GM10248 (cell line): ENCODE data around the gene TSEN15.

Source experiments
- CTCF ChIA-PET: fragments of 300-600 bp; sonication (Branson Sonifier 250); formaldehyde crosslinking; extraction: SDS; loops from one replicate; lab custom pipeline; 2021; ENCODE audit warnings: antibody characterized with exemption; lab: Yijun Ruan, JAX
- POLR2A ChIA-PET: fragments of 350-650 bp; sonication (Branson Sonifier 250); formaldehyde crosslinking; extraction: SDS; loops from one replicate; lab custom pipeline; 2020; ENCODE audit warnings: antibody characterized with exemption; lab: Yijun Ruan, JAX
- DNase-seq: peaks from one replicate; pipeline ENCODE4 v3.0.0; 2012; ENCODE audit errors: extremely low spot score
- TF ChIP-seq, protein P1 (sequence below): IDR thresholded peaks from 2 replicates; pipeline ENCODE4 v1.5.1; 2012; ENCODE audit warnings: mild to moderate bottlenecking, low read depth; ENCODE audit errors: extremely low read depth, missing control alignments, control extremely low read depth

Gene TSEN15

DNA sequence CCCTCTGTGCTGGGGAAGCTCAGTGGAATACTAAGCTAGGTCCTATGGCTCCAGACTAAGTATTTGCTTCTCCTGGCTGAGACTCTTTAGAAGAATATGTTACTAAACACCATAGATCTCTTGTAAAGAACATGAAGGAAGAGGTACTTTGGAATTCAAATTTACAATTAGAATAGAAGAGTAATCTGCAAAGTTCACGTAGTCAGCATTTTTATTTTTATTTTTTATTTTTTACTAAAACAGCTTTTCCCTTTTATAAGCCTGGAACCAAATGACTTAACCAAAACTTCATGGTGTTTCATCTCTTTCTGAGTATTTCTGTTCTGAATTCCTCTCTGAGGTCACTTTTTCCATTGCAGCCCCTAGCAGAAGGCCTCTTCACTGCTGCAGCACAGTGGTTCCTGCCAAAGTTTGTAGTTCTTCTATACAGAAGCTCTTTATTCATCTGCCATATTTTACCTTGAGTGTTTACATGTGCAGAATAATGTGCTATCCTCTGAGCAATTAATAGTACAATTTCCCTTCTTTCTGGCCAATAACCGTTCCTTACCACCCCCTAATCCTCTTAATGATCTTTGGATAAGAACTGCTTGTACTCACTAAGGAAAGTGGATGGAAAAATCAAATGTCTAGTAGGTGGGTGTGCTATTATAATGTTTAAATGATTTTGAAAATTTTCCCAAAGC lies 27.2 kb downstream of the TSEN15 start:
- DNase-seq = no peak

DNA sequence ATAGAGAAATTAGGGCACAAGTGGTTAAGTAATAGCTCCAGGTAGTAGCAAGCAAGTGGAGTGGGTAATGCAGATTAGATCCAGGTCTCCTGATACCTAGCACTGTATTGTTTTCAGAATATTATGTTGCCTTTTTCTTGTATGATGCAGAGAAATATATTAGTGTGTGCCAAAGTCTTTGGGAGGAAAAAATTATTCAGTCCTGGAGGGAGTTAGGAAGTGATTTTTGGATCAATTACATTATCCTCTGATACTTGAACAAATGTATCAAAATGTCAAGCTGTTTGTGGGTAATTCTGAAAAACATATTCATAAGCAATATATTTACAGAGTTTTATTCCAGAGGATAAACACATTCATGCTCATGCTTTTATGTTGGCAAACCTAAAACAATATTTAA lies 28.8 kb downstream of the TSEN15 start:
- CTCF ChIA-PET = interaction anchor here (1.0 kb wide), 2 partner anchors 142 to 146 kb away, joined by 3 to 5 read pairs; no protein-coding TSS in a partner anchor
- POLR2A ChIA-PET = no interaction called here
- DNase-seq = no peak
- TF ChIP-seq, protein P1, sequence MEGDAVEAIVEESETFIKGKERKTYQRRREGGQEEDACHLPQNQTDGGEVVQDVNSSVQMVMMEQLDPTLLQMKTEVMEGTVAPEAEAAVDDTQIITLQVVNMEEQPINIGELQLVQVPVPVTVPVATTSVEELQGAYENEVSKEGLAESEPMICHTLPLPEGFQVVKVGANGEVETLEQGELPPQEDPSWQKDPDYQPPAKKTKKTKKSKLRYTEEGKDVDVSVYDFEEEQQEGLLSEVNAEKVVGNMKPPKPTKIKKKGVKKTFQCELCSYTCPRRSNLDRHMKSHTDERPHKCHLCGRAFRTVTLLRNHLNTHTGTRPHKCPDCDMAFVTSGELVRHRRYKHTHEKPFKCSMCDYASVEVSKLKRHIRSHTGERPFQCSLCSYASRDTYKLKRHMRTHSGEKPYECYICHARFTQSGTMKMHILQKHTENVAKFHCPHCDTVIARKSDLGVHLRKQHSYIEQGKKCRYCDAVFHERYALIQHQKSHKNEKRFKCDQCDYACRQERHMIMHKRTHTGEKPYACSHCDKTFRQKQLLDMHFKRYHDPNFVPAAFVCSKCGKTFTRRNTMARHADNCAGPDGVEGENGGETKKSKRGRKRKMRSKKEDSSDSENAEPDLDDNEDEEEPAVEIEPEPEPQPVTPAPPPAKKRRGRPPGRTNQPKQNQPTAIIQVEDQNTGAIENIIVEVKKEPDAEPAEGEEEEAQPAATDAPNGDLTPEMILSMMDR = no peak

More for the DNA sequence above, 27.2 kb downstream of the TSEN15 start:
- ChIA-PET CTCF (interaction anchor here (1.4 to 2.8 kb wide), 2 partner anchors 143 to 485 kb away, joined by 3 to 16 read pairs; no protein-coding TSS in a partner anchor), POLR2A (no interaction called here)
- TF ChIP-seq, protein P1 = no peak

DNA sequence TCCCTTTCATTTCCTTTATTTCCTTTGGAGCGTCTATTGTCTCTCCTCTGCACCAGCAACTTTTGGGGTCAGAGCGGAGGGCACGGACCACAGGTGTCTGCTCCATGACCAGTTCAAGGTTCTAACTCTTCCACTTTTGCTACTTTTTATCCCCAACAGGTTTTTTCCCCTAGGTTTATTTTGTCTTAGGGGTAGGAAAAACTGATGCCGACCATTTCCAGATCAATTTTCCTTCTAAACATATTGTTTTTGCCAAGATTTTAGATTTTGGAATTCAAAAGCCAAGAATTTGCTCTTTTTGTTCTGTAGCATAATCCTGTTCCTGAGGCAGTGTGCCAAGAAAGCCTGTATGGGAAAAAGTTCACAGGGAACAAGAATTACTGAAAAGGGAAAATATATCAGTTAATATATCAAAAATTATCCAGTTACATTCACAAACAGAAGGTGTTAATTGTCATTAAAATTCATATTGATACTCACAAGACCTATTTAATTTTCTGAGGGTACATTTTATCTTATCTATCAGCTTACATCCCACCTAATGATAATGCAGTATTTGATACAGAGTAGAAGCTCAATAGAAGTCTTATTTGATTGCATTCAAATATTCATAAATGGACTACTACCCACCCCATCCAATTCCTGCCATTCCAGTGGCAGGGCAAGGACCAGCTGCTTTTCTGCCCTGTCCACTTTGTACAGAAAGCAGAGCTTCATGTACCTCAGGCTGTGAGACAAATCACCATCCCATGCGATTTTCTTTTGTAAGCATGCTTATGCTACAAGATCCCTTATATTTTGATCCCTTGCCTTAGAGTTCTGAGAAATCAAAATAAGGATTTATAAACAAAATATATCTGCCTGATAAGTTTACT lies 31.2 kb downstream of the TSEN15 start:
- ChIA-PET POLR2A (no interaction called here), CTCF (interaction anchor here (1.9 kb wide), 1 partner anchor 140 kb away, joined by 7 read pairs; no protein-coding TSS in a partner anchor)
- TF ChIP-seq, protein P1 = no peak
- DNase-seq = no peak

DNA sequence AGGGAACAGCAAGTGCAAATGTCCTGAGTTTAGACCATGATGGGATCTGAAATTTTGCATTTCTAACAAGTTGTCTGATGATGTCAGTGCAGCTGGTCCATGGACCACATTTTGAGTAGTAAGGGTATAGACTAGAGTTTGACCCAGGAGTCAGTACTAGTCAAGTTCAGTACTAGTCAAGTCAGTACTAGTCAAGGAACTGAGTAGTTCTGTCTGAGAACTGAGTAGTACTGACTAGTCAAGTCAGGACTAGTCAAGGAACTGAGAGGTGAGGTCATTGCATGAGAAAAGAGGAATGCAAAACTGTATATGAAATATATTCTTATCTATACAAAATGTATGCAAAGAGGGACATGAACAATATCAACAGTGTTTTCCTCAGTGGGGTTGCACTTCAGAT lies 34.1 kb downstream of the TSEN15 start:
- CTCF ChIA-PET = interaction anchor here (1.0 kb wide), 1 partner anchor 9 kb away, joined by 3 read pairs; no protein-coding TSS in a partner anchor
- DNase-seq = no peak
- TF ChIP-seq, protein P1 = no peak
- POLR2A ChIA-PET = no interaction called here

DNA sequence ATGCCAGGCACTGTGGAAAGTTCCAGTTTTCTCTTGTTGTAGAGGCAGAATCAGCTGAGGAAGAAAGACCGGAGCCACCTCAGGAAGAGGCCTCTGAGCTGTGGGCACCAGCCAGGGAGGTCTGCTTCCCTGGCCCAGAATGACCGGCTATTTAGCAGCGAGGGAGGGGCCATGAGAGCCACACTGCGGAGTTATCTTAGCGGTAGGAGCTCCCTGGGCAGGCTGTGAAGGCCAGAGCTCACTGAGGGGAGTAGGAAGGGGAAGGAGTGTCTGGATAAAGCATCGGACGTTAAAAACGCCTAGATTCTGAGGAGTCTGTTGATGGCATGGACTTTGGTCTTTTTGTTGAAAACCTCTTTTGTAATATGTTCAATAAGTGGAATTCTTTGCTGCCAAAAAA lies 36.5 kb downstream of the TSEN15 start:
- ChIA-PET CTCF (interaction anchor here (0.9 to 1.4 kb wide), 3 partner anchors 13 to 433 kb away, joined by 3 to 5 read pairs (median 3); no protein-coding TSS in a partner anchor), POLR2A (no interaction called here)
- no peak for DNase-seq
- TF ChIP-seq, protein P1 = no peak

DNA sequence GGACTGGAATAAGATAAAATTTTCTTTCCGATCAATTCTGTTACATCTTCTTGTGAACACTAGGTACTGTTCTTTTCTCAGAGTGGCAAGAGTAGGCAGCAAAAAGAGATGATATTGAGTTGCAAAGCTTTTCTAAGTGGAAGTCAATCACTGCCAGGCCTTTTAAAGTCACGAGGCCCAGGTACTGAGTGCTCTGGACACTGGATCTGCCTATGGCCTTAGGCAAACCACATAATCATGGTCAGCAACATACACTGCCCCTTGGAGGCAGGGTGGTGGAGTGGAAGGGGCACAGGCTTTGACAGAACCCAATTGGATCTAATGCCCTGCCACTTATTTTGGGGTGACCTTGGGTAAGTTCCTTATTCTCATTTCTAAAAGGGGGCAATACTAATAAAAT lies 41.5 kb downstream of the TSEN15 start:
- ChIA-PET POLR2A (no interaction called here), CTCF (interaction anchor here (1.2 to 1.8 kb wide), 2 partner anchors 9 to 58 kb away, joined by 3 to 5 read pairs; no protein-coding TSS in a partner anchor)
- TF ChIP-seq, protein P1 = no peak
- no peak for DNase-seq
